Endothelial cell of umbilical vein (primary cell): ENCODE results near the gene DCAF5.

Source experiments
- EZH2 ChIP-seq: IDR thresholded peaks from 2 replicates; pipeline ENCODE4 v1.6.1; 2012; ENCODE audit warnings: borderline replicate concordance, low read depth, mild to moderate bottlenecking, moderate library complexity, low read length, inconsistent platforms; ENCODE audit not compliant: severe bottlenecking
- FOS ChIP-seq: IDR thresholded peaks from 2 replicates; pipeline ENCODE4 v1.6.1; 2011; ENCODE audit warnings: mild to moderate bottlenecking, low read length, moderate library complexity, borderline replicate concordance; ENCODE audit not compliant: insufficient read depth
- GATA2 ChIP-seq: IDR thresholded peaks from 2 replicates; pipeline ENCODE4 v1.7.0; 2011; ENCODE audit warnings: low read depth, mild to moderate bottlenecking, moderate library complexity, mixed read lengths, low read length; ENCODE audit not compliant: insufficient read length, insufficient read depth
- JUN ChIP-seq: IDR thresholded peaks from 2 replicates; pipeline ENCODE4 v1.6.1; 2011; ENCODE audit warnings: borderline replicate concordance, low read depth; ENCODE audit not compliant: insufficient read length, insufficient read depth
- POLR2A ChIP-seq: IDR thresholded peaks from 2 replicates; pipeline ENCODE4 v1.6.1; 2012; ENCODE audit warnings: low read depth, mild to moderate bottlenecking, control low read depth, low read length
- POLR2AphosphoS5 ChIP-seq: IDR thresholded peaks from 2 replicates; pipeline ENCODE4 v1.6.1; 2012; ENCODE audit warnings: low read depth, mild to moderate bottlenecking, control low read depth, low read length, moderate library complexity; ENCODE audit not compliant: insufficient read depth
- TF ChIP-seq, protein P1 (sequence below): IDR thresholded peaks from 2 replicates; pipeline ENCODE4 v1.6.1; 2011; ENCODE audit not compliant: insufficient read depth, insufficient read length
- TF ChIP-seq, protein P2 (sequence below), 2 donors: IDR thresholded peaks; 1 replicate in 1 of 2; 2 replicates in 1 of 2; pipeline ENCODE4 v1.5.1; 2011; ENCODE audit warnings: low read length in 2 of 2, mild to moderate bottlenecking in 2 of 2, moderate library complexity in 2 of 2, control low read depth in 1 of 2, inconsistent platforms in 1 of 2, low read depth in 1 of 2; ENCODE audit not compliant: insufficient read depth in 1 of 2; ENCODE audit errors: extremely low read depth in 1 of 2

DNA sequence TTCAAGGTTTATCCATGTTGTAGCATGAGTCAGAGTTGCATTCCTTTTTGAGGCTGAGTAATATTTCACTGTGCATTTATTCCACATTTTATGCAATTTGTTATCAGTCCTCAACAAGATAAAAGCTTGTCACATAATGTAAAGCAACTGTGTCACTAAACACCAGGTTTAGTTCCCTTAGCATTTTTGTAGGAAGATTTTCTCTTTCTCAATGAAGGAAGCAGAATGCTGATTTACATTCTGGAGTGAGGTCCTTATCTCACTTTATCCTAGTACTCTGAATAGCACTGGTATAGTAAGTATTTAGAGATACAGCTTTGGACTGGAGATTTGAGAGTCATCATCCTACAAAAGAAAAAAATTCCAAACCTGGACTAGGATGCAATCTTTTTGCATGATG lies 28.6 kb upstream of the DCAF5 start:
- TF ChIP-seq, protein P1, sequence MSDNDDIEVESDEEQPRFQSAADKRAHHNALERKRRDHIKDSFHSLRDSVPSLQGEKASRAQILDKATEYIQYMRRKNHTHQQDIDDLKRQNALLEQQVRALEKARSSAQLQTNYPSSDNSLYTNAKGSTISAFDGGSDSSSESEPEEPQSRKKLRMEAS, result no peak
- TF ChIP-seq POLR2A (no peak), EZH2 (no peak), POLR2AphosphoS5 (no peak), FOS (no peak), GATA2 (no peak), JUN (no peak)
- TF ChIP-seq, protein P2, sequence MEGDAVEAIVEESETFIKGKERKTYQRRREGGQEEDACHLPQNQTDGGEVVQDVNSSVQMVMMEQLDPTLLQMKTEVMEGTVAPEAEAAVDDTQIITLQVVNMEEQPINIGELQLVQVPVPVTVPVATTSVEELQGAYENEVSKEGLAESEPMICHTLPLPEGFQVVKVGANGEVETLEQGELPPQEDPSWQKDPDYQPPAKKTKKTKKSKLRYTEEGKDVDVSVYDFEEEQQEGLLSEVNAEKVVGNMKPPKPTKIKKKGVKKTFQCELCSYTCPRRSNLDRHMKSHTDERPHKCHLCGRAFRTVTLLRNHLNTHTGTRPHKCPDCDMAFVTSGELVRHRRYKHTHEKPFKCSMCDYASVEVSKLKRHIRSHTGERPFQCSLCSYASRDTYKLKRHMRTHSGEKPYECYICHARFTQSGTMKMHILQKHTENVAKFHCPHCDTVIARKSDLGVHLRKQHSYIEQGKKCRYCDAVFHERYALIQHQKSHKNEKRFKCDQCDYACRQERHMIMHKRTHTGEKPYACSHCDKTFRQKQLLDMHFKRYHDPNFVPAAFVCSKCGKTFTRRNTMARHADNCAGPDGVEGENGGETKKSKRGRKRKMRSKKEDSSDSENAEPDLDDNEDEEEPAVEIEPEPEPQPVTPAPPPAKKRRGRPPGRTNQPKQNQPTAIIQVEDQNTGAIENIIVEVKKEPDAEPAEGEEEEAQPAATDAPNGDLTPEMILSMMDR (IDR thresholded peaks at IDR 0.05; ENCODE audit: extremely low read depth in 1 of 2, insufficient read depth in 1 of 2, low read depth in 1 of 2, low read length in 2 of 2), result no peak
